Rectal smooth muscle tissue (tissue), 1 donor: ENCODE results near the gene MYO7A.

Experiments used
- H3K27ac ChIP-seq: one replicate; pipeline ENCODE4 v1.7.0; 2013; ENCODE audit warnings: low read depth, low read length, inconsistent platforms
- H3K27me3 ChIP-seq: one replicate; pipeline ENCODE4 v1.7.0; 2013; ENCODE audit warnings: low read length; ENCODE audit not compliant: control insufficient read depth, insufficient read depth
- H3K36me3 ChIP-seq: one replicate; pipeline ENCODE4 v1.7.0; 2013; ENCODE audit warnings: low read length; ENCODE audit not compliant: control insufficient read depth, insufficient read depth
- H3K4me1 ChIP-seq: one replicate; pipeline ENCODE4 v1.7.0; 2013; ENCODE audit warnings: low read length; ENCODE audit not compliant: control insufficient read depth, insufficient read depth
- H3K4me3 ChIP-seq: one replicate; pipeline ENCODE4 v1.7.0; 2013; ENCODE audit warnings: low read length
- H3K9ac ChIP-seq: one replicate; pipeline ENCODE4 v1.7.0; 2013; ENCODE audit warnings: low read length

Gene MYO7A

DNA sequence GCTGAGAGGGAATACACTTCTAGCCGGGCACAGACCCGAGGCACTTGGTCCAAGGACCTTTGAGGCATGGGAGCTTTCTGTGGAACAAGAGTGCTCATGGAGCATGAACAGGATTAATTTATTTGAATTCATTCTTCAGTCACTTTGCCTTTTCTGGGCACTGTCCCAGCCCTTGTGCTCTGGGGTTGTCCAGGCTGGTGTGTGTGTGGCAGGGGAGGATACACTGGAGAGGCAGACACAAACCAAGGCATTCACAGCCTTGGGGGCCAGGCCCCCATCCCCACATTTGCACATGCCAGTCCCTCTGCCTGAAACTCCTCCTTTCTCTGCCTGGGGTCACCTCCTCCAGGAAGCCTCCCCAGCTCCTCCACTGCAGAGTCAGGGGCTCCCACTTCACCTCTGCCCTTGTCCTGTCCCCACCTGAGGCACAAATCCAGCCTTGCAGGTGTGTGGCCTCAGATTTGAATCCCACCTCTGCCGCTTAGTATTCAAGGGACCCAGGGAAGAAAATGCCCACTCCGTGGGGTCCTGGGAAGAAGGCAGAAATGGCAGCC is 55.5 kb downstream of the MYO7A start:
- Histone ChIP-seq H3K27ac (no peak overlapping the region), H3K4me3 (no peak overlapping the region), H3K4me1 (no peaks in the 10 kb centered on the region), H3K27me3 (no peaks in the 10 kb centered on the region), H3K36me3 (no peaks in the 10 kb centered on the region), H3K9ac (no peak overlapping the region)

DNA sequence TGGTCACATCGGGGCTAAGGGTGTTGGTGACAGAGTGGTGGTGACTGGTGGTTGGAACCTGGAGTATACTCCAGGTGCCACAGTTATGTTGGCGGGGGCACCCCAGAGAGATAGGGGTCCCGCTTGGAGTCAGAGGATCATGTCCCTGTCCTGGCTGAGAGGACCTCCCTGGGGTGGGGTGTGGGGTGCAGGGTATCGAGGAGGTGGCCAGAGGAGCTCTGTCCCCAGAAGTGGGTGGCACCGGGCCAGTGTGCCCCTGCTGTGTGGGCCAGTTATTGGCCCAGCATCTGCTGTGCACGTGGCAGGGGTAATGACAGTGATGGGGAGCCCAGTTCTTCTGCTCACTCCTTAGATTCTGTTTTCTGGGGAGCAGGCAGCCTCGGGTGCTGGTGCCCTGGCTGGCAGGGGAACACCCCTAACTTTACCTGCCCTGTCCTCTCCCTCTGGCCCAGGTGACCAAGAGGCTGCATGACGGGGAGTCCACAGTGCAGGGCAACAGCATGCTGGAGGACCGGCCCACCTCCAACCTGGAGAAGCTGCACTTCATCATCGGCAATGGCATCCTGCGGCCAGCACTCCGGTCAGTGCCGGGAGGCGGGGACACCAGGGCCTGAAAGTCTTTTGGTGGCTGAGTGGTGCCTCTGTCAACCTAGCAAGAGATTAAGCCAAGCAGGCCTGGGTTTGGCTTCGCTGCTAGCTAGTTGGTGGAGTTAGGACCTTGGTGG is 56.3 kb downstream of the MYO7A start:
- Histone ChIP-seq H3K4me1 (no peaks in the 10 kb centered on the region), H3K4me3 (no peak overlapping the region), H3K27ac (no peak overlapping the region), H3K27me3 (no peaks in the 10 kb centered on the region), H3K36me3 (no peaks in the 10 kb centered on the region), H3K9ac (no peak overlapping the region)

DNA sequence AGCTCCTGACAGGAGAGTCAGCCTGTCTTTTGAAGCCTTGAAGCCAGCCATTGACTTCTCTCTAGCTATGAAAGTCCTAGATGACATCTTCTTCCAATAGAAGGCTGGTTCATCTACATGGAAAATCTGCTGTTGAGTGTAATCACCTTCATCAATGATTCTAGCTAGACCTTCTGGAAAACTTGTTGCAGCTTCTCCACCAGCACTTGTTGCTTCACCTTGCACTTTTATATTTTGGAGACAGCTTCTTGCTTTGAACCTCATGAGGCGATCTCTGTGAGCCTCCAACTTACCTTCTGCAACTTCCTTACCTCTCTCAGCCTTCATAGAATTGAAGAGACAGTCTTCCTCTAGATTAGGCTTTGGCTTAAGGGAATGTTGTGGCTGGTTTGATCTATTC is 58.3 kb downstream of the MYO7A start:
- Histone ChIP-seq H3K36me3 (no peaks in the 10 kb centered on the region), H3K27me3 (no peaks in the 10 kb centered on the region), H3K9ac (no peak overlapping the region), H3K27ac (no peak overlapping the region), H3K4me3 (no peak overlapping the region), H3K4me1 (no peaks in the 10 kb centered on the region)

DNA sequence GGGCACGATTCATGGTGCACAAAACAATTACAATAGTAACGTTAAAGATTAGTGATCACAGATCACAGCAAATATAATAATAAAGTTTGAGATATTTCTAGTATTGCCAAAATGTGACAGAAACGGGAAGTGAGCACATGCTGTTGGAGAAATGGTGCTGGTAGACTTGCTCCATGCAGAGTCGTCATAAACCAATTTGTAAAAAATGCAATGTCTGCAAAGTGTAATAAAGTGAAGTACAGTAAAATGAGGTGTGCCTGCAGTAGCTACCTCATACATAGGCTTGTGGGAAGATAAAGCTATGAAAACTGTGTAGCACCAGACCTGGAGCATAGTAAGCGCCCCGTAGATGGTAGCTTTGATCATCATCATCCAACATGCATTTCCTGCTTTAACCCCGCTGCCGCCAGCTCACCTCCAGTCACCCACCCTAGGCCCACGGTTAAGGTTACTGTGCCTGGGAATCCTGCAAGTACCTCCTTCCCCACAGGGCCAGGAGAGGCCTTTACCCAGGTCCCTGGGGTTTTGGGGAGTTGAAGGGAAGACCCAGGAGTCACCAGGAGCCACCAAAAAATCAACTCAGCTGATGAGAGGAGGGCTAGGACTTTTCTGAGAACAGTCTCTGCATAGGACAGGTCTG is 59.2 kb downstream of the MYO7A start:
- Histone ChIP-seq H3K4me3 (no peak overlapping the region), H3K27ac (no peak overlapping the region), H3K4me1 (no peaks in the 10 kb centered on the region), H3K27me3 (no peaks in the 10 kb centered on the region), H3K9ac (no peak overlapping the region), H3K36me3 (no peaks in the 10 kb centered on the region)

DNA sequence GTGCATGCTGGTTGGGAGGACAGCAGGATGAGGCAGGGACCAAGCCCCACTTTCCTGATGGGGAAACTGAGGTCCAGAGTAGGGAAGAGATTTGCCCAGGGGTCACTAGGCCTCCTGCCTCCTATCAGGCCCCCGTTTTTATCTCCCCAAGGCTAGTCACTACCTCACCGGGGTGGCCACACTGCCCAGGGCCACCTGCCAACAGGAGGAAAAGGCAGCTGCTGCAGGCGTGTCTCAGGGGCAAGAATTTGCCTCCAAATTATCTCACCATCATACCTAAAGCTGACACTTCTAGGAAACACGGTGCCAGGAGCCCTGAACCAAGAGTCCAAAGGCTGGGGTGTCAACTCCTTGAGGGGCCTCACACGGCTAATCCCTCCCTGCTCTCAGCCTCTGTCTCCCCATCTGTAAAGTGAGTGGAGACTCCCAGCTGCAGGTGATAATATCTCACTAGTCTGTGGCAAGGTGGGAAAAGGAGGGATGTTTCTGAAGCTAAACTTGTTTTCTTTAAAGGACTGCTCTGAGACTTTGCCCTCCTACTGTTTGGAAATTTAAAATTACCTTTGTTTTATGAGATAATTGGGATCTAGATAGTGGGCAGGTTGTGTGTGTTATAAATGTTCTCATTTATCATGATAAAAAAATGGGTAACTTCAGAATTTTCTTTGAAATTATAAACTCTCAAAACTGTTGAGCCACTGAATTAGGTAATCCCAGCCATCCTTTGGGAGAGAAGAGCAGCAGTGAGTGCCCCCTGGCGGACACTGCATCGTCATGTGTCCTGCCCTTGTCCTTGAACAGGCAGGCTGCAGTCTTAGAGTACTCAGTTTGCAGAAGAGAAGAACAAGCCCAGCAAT is 60.0 kb downstream of the MYO7A start:
- Histone ChIP-seq H3K27ac (no peak overlapping the region), H3K4me1 (no peaks in the 10 kb centered on the region), H3K9ac (no peak overlapping the region), H3K36me3 (no peaks in the 10 kb centered on the region), H3K27me3 (no peaks in the 10 kb centered on the region), H3K4me3 (no peak overlapping the region)

DNA sequence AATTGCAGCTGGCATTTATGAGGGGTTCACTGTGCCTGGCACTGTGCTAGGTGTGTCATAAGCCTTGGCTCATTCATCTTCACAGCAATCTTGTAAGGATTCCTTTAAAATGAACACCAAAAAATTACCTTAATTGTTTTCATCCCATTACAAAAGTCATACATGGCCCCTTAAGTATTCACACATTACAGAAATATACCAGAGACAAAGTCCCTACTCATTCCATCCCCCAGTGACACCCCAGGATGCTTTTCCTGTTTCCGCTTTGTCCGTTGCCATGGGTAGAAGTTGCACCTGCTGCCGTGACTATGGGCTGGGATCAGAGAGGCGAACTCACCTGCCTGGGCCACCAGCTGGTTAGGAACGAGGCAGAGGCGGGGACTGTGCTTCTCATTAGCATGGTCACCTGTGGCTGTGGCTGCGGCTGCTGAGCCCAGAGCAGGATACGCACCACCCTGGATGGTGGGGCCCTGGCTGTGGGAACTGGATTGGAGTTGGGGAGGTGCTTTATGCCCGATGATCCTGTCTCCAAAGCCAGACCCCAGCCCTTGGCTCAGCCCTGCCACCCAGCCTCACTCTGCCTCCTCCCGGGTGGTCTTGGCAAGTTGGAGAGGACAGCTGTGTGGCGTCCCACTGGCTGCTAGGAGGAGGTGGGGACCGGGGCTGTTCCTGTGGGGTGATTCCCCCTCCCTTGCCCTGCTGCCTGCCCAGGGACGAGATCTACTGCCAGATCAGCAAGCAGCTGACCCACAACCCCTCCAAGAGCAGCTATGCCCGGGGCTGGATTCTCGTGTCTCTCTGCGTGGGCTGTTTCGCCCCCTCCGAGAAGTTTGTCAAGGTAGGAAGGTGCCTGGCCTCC is 60.8 kb downstream of the MYO7A start:
- no peak overlapping the region for H3K4me3 ChIP-seq
- H3K36me3 ChIP-seq = no peaks in the 10 kb centered on the region
- no peak overlapping the region for H3K9ac ChIP-seq
- no peaks in the 10 kb centered on the region for H3K27me3 ChIP-seq
- no peaks in the 10 kb centered on the region for H3K4me1 ChIP-seq
- H3K27ac ChIP-seq = no peak overlapping the region

DNA sequence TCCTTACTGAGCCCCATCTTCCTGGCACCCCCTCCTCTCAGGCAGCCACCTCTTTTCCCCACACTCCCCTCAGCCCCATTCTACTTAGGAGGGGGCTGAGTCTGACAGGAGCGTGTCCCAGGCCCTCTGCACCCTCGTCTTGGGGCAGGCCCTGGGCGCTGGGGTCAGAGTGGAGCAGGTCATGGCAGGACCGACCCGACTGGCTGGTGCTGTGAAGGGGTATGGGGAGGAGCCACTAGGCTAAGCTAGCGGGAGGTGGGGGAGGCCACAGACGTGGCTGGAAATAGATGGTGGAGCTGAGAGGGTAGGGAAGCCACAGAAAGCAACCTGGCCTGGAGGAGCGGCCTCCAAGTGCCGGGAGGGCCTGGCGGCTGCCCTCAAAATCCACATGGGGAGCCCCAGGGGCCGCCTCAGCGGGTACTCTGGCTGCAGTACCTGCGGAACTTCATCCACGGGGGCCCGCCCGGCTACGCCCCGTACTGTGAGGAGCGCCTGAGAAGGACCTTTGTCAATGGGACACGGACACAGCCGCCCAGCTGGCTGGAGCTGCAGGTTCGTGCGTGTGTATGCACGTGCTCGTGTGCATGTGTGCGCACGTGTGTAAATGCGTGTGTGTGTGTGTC is 61.7 kb downstream of the MYO7A start:
- no peak overlapping the region for H3K27ac ChIP-seq

DNA sequence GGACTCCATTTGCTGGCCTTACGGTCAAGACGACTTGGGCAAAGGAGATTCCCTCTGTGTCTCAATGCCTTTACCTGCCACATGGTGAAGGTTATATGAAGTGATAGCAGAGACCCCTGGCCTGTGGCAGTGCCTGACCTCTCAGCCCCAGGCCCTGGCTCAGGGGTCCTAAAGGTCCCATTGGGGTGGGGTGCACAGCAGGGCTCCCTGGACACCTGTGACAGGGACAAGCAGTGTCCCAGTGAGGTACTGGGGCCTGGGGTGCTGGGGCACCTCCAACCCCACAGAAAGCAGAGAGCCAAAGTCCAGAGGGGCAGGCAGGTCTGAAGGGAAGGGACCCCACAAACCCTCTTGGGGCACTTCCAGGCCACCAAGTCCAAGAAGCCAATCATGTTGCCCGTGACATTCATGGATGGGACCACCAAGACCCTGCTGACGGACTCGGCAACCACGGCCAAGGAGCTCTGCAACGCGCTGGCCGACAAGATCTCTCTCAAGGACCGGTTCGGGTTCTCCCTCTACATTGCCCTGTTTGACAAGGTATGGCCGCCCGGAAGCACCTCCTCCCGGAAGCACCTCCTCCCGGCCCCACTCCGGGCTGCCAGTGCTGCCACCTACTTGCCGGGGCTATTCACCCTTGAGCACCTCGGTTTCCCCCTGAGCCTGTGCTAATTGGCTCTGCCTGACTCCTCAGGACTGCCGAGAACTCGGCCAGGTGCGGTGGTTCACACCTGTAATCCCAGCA is 62.5 kb downstream of the MYO7A start:
- no peak overlapping the region for H3K4me3 ChIP-seq
- H3K27me3 ChIP-seq = no peaks in the 10 kb centered on the region
- no peaks in the 10 kb centered on the region for H3K36me3 ChIP-seq
- no peak overlapping the region for H3K27ac ChIP-seq
- no peak overlapping the region for H3K9ac ChIP-seq
- H3K4me1 ChIP-seq = no peaks in the 10 kb centered on the region

More for the DNA sequence above, 61.7 kb downstream of the MYO7A start:
- H3K36me3 ChIP-seq = no peaks in the 10 kb centered on the region
- no peaks in the 10 kb centered on the region for H3K27me3 ChIP-seq
- H3K9ac ChIP-seq = no peak overlapping the region
- H3K4me1 ChIP-seq = no peaks in the 10 kb centered on the region
- no peak overlapping the region for H3K4me3 ChIP-seq

DNA sequence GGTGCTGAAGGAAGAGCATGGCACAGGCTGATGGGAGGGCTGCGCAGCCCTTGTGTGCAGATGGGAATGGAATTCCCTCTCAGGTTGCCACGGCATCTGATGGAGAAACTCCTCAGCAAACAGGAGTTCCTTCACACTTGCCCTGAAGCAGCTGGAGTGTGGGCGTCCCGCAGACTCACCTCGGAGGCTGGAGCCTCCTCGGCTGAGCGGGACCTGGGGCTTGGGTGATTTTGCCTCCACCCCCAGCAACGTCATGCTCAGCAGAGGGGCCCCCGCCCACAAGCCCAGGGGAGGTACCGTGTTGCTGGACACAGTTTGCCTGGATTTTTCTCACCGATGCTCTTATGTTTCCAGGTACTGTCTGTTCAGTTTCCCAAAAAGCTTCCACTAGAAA is 63.4 kb downstream of the MYO7A start:
- Histone ChIP-seq H3K27ac (no peak overlapping the region), H3K27me3 (no peaks in the 10 kb centered on the region)

DNA sequence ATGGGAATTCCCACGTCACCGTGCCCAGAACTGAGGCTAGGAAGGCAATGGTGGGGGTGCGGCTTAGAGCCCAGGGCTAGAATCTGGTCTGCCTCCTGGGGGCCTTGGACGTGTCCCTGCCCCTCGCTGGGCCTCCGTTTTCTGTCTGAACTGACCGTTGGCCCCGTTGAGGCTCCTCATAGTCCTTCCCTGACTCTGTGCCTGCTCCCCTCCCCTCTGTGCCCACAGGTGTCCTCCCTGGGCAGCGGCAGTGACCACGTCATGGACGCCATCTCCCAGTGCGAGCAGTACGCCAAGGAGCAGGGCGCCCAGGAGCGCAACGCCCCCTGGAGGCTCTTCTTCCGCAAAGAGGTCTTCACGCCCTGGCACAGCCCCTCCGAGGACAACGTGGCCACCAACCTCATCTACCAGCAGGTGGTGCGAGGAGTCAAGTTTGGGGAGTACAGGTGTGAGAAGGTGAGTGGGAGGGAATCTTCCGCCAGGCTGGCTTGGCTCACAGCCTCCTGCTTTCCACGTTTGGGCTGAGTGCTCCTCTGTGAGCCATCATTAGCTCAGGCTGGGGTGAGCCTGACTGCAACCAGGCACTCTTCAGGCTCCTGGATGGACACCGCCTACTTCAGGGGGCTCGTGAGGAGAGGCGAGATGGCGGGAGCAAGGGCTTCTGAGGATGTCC is 63.9 kb downstream of the MYO7A start:
- Histone ChIP-seq H3K4me3 (peak overlapping the region; percentile 47), H3K27ac (no peak overlapping the region), H3K27me3 (no peaks in the 10 kb centered on the region), H3K4me1 (no peaks in the 10 kb centered on the region), H3K36me3 (no peaks in the 10 kb centered on the region), H3K9ac (no peak overlapping the region)

More for the DNA sequence above, 63.4 kb downstream of the MYO7A start:
- Histone ChIP-seq H3K9ac (no peak overlapping the region), H3K4me1 (no peaks in the 10 kb centered on the region), H3K4me3 (no peak overlapping the region), H3K36me3 (no peaks in the 10 kb centered on the region)

DNA sequence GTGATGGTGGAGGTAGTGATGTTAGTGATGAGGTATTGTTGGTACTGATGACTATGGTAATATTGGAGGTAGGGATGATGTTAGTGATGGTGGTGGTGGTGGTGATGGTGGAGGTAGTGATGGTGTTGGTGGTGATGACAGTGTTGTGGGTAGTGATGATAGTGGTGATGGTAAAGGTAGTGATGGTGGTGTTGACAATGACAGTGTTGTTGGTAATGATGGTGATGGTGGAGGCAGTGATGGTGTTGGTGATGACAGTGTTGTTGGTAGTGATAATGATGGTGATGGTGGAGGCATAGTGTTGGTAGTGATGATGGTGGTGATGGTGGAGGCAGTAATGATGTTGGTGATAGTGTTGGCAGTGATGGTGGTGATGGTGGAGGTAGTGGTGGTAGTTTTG is 65.1 kb downstream of the MYO7A start:
- Histone ChIP-seq H3K27me3 (no peaks in the 10 kb centered on the region), H3K36me3 (no peaks in the 10 kb centered on the region), H3K27ac (no peak overlapping the region), H3K4me1 (no peaks in the 10 kb centered on the region), H3K4me3 (no peak overlapping the region), H3K9ac (no peak overlapping the region)
